NCI-H1417 (cell line): Measurements from ENCODE around the gene PORCN.
"Not testable (repeated sequence)": the region's sequence is repeated elsewhere in the genome, so short reads cannot be mapped to it uniquely, and the experiment has no call there.

ENCODE experiments used
- DNase-seq, 3 experiments: peaks; one replicate each; lab custom pipeline; 2025; lab: John Stamatoyannopoulos, UW

The PORCN gene

GRCh38 chrX:48513670-48514069, 4.9 kb downstream of the PORCN start:
- no peak for DNase-seq

DNA sequence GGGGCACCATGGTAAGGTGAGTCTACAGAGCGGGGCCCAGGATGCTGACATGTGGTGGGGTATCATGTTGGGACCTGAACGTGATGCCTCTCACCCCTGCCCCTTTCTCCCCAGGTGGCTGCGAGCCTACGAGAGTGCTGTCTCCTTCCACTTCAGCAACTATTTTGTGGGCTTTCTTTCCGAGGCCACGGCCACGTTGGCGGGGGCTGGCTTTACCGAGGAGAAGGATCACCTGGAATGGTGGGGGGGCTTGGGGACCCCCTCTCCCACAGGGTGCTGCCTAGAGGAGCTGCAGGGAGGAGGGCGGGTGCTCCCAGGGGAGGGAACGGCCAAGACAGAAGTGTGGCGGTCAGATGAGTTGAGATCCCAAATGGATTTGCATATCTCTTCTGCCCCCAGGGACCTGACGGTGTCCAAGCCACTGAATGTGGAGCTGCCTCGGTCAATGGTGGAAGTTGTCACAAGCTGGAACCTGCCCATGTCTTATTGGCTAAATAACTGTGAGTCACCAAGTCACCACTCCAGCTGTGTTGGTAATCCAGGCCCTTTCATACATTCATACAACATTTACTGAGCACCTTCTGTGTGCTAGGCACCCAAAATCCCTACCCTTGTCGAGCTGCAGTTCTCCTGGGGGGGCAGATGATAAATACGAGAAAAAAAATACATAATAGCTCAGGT, 5.5 kb downstream of the PORCN start:
- DNase-seq, result no peak

DNA sequence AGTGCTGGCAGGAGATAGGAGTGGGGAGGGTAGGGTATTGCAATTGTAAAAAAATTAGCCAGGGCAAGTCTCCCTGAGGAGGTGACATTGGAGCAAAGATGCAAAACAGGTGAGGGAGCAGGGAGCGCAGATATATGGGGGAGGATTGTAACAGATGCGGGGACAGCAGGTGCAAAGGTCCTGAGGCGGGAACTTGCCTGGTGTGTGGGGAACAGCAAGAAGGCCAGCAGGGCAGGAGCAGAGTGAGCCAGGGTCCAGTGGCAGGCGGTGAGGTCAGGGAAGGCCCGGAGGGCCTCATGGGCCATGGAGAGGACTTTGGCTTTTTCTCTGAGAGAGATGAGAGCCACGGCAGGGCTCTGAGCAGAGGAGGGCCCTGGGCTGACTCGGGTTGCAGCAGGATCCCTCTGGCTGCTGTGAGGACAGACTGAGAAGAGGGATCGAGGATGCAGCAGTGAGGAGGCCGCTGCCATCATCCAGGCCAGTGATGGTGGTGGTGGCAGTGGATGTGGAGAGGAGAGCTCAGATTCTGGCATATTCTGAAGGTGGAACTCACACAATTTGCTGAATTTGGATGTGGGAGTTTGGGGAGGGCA, 6.2 kb downstream of the PORCN start:
- no peak for DNase-seq

DNA sequence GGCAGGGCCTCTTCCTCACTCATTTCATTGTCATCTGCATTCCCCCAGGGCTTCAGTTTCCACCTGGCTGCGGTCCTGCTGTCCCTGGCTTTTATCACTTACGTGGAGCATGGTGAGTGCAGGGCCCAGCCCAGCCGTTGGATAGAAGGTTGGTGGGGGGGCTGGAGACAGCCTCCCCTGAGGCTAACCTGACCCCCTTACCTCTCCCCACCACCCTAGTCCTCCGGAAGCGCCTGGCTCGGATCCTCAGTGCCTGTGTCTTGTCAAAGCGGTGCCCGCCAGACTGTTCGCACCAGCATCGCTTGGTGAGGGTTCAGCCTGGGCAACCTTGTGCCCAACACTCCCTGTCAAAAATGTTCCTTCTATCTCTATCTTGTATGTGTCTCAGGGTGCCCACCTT, 7.0 kb downstream of the PORCN start:
- no peak for DNase-seq

DNA sequence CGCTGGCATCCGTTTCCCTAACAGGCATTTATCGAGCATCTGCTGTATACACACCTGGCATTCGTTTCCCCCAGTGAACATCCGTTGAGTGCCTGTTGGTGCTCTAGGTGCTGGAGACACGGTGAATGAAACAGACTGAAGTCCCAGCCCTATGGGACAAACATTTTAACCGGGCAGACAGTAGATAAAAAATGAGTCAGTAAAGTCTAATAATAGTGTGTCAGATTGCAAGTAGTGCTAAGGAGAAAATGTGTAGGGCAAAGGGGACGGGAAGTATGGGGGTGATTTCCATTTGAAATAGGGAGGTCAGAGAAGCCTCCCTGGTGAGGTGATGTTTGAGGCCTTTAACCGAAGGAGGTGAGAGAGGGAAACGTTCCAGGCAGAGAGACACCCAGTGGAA, 7.5 kb downstream of the PORCN start:
- no peak for DNase-seq

DNA sequence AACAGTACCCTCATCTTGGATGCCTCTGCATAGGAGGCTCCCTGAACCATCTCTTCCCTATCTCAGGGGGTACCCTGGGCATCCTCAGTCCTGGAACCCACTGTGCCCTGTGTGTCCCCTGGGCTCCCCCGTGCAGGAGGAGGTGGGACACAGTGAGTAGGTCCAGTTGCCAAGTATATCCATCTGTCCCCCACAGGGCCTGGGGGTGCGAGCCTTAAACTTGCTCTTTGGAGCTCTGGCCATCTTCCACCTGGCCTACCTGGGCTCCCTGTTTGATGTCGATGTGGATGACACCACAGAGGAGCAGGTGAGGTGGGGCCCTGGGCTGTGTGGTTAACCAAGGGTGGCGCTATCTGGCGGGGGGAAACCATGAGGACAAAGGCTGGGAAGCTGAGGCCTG, 8.2 kb downstream of the PORCN start:
- DNase-seq, result no peak

DNA sequence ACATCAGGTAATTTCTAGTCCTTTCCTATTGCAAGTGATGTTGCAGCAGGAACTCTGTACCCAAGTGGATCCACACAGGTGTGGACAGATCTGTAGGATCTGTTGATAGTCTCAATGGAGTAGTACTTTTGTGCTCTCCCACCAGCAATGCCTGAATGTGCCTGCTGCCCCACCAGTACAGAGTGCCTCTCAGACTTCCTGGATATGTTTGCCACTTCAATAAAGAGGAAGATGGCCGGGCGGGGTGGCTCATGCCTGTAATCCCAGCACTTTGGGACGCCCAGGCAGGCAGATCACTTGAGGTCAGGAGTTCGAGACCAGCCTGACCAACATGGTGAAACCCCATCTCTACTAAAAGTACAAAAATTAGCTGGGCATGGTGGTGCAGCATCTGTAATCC, 10.7 kb downstream of the PORCN start:
- not testable (repeated sequence) for DNase-seq

DNA sequence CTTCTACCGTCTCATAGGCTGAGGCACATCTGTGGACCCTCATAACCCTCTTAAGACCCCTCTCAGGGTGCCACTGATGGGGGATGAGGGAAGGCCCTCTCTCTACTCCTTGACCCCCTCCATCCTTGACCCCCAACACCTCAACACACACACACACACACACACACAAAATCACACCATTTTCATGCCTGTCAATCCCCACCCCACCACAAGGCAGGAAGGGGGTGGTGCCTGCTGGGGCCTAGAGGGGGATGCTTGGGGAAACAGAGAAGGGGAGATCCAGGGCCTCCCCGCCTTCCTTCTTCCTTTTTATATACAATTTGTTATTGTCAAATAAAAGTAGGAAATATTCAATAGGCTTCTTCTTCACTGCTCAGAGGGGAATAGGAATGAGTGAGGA, 11.7 kb downstream of the PORCN start:
- no peak for DNase-seq

DNA sequence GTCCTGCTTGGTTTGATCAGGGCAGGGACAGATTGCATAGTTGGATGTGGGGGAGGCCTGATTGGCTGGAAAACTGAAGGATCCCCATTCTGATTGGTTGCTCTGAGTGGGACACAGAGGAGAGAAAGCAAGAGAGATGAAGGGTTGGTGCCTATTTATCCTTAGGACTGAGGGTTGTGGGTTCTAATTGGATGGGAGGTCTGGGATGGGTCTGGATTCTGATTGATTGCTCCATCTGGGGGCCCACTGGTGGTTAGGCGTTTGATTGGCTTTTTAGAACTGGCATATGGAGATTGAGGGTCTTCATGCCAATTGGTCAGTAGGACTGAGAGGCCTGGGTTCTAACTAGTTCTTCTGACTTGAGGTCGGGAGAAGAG, 12.2 kb downstream of the PORCN start:
- peak in 1 of 3 experiments; percentile 46 for DNase-seq

DNA sequence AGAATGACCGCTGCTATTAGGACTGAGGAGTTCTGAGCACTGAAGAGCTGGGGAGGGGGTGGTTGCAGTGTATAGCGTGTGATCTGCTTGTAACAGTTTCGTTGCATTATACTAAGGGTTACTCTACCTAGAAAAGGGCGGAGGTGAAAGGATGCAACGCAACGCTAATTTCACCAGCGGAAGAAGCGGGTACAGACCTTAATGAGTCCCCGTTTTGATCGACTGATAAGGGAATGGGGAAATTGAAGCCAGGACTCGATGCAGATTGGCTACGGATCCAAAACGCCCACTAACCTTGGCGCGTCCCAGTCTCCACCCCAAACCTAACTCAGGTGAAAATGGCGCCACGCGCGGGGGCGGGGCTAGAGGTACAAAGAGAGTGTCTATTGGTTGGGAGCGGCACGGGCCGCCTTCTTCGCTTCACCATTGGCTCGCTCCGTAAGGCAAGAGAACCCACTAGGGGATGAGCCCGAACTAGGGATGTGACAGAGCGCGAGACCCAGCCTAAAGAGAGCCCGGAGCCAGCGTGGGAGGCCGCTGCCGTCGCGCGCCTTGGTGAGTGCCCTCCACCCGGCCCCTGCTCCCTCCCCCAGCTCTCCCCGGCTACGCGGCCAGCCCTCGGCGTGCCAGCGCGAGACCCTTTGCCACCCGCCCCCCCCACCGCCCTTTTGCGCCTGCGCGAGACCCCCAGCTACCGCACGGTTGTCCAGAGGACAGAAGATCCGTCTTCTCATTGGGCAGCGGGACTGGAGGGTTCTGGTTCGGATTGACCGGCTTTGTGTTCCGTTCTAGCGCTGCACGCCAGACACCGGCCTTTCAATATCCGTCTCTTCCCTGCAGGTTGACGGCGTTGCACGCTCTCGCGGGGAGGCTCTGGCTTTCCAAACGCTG, 12.8 kb downstream of the PORCN start, which contains the start of gene EBP:
EBP (plus strand) TSS at position 456 of the 891 bp plus-strand sequence. CDS start 1,964 bp downstream, outside the sequence.
- DNase-seq, result peak; percentile 90 to 96 (median 94)

DNA sequence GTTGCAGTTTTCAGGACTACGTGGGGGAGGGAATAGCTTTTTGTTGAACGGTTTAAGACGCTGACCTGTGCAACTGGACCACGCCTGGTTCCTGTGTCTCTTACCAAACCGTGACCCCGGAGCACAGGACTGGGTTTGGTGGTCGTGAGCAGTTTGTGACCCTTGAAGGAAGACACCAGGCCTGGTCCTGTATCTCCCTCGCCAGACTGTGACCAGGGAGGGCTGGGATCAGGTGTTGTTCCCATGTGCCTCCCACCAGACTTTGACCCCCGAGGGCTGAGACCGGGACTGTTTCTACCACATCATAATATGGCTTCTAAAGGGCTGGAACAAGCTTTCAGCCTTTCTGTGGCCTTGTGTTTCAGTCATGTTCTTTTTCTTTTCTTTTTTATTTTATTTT, 13.5 kb downstream of the PORCN start:
- no peak for DNase-seq

DNA sequence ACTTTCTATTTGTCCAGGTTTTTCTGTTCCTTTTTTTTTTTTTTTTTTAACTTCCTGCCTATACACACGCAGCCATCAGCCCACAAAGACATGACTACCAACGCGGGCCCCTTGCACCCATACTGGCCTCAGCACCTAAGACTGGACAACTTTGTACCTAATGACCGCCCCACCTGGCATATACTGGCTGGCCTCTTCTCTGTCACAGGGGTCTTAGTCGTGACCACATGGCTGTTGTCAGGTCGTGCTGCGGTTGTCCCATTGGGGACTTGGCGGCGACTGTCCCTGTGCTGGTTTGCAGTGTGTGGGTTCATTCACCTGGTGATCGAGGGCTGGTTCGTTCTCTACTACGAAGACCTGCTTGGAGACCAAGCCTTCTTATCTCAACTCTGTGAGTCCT, 14.9 kb downstream of the PORCN start:
- DNase-seq, result no peak

DNA sequence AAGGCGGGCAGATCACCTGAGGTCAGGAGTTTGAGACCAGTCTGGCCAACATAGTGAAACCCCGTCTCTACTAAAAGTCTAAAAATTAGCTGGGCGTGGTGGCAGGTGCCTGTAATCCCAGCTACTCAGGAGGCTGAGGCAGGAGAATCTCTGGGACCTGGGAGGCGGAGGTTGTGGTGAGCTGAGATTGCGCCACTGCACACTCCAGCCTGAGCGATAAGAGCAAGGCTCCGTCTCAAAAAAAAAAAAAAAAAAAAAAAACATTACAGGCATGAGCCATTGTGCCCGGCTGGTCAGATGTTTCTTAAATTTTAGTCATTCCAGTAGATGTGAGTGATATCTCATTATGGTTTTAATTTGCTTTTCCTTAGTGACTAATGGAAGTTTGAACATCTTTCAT, 17.1 kb downstream of the PORCN start:
- DNase-seq, result not testable (repeated sequence)

- DNase-seq, result no peak
Measured at GRCh38 chrX:48530736-48531135, 21.9 kb downstream of the PORCN start.

DNA sequence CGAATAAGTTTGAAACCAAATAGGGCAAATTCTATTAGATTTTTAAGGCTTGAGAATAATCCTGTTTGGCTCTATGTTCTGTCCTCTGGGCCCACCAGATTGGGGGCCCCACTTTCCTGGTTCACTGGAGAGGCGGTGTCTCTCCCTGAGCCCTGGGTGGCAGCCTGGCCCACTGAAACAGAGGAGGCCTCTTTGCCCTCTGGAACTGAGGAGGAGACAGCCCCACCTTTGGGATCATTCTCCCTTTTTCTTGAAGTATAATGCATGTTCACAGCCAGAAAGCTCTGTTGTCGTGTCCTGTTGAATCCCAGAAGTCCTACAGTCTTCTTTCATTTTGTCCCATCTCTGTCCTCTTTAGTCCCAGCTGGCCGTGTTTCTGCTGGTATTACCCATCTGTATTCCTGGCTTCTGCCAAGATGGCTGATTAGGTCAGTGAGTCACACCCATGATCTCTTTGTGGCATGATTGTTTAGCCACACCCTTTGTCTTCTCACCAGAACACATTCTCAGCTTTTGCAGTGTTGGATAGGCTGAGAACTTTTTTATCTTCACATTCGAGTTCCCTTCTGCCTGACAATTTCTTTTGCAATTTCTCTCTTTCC, 22.7 kb downstream of the PORCN start:
- DNase-seq, result no peak

DNA sequence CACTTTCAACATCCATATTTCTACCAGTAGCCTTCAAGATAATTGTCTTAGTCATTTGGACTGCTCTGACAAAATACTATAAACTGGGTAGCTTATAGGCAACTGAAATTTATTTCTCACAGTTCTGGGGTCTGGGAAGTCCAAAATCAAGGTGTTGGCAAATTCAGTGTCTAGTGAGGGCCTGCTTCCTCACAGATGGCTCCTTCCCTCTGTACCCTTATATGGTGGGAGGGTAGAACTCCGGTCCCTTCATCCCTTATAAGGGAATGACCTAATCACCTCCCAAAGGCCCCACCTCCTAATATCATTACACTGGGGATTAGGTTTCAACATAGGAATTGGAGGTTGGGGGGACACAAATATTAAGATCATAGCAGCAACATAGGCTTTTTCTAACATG, 23.4 kb downstream of the PORCN start:
- no peak for DNase-seq

GRCh38 chrX:48533165-48533564, 24.4 kb downstream of the PORCN start:
- no peak for DNase-seq

GRCh38 chrX:48538641-48539344, 30.0 kb downstream of the PORCN start:
- no peak for DNase-seq

GRCh38 chrX:48539345-48540027, 30.7 kb downstream of the PORCN start, which contains the start of gene TBC1D25:
Gene TBC1D25, plus strand, starts transcription at chrX:48539714. Its CDS starts 84 bp downstream, at chrX:48539798.
- DNase-seq, result peak; percentile 93 to 98 (median 96)

DNA sequence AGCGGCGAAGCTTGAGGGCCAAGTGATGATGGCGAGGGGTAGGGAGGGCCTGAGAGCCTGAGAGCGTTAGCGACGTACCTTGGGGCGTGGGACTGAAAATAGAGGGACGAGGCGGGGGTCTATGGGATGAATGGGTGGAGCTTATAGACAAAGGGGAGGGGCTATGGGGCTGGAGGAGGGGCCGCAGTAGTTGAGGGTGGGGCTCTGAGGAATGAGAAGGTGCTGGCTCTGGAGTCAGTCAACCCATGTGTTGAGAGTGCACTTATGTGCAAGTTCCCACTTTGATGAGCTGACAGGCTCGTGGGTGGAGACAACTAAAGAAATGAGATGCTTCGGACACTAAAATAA, 31.2 kb downstream of the PORCN start:
- peak in 1 of 3 experiments; percentile 66 for DNase-seq

DNA sequence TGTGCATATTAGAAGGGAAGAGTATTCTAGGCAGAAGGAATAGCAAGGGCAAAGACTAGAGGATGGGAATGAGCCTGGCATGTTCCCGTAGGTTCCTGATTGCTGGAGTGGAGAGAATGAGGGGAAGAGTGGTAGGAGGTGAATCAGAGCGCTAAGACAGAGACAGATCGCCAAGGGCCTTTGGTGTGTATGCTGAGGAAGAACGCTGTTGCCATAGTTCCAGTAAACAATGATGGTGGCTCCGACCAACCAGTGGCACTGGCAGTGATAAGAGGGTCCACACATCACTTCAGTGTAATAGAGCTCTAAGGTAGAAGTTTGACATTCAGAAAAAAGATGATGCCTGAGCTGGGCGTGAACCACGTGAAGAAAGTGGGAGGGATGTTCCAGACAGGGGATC, 31.7 kb downstream of the PORCN start:
- DNase-seq, result no peak
